NCI-H128 (cell line): ENCODE measurements around the gene DACT3.

Experiments
- DNase-seq: peaks from one replicate; lab custom pipeline; 2025; ENCODE audit not compliant: unreplicated experiment; lab: John Stamatoyannopoulos, UW

Gene DACT3

GRCh38 chr19:46601318-46602224 is 59.4 kb downstream of the DACT3 start, which contains the start of gene CALM3:
Gene CALM3, plus strand, starts transcription at chr19:46601330. Its CDS starts 105 bp downstream, at chr19:46601435.
- DNase-seq: no peak

- DNase-seq: peak; percentile 98
Measured at GRCh38 chr19:46600384-46601317, 60.3 kb downstream of the DACT3 start.

DNA sequence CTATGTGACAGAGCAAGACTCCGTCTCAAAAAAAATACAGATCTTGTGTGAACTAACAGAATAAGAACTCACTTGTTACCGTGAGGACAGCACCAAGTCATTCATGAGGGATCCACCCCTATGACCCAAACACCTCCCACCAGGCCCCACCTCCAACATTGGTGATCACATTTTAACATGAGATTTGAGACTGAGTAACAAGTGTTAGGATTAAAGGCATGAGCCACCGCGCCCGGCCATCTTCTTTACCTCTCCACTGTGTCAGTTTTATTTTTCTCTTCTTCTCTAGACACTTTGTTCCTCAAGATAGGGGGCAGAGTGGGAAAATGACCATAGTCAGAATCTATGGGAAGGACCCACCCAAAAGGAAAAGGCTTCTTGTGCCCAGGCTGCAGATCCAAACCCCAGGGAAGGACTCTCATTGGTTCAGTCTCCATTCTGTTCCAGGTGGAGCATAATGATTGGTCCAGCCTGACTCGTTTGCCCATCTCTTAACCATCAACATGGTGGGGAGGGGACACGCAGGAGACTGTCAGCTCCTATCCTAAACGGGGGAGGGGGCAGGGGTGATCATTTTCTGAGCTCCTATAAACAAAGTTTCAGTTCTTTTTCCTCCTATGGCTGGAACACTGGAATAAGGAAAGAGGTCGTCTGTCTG is 61.1 kb downstream of the DACT3 start:
- no peak for DNase-seq

DNA sequence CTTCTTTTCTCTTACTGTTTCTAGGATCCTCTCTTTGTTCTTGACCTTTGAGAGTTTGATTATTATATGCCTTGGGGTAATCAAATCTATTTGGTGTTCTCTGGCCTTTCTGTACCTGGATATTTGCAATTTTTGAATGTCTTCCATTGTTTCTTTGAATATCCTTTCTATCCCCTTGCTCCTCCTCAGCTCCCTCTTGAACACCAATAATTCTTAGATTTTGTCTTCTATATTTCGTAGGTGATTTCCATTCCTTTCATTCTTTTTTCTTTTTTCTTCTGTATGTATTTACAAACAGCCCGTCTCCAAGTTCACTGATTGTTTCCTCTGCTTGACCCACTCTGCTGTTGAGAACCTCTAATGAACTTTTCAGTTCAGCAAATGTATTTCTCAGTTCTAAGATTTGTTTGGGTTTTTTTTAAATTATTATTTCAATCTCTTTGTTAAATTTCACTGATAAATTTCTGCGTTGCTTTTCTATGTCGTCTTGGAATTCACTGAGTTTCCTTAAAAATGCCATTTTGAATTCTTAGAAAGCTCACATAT is 62.5 kb downstream of the DACT3 start:
- DNase-seq: no peak
